MG63 (cell line): Measurements from ENCODE around the gene DCANP1. TPM values are rescaled to one million over a fixed set of nuclear protein-coding genes. Genes with fewer than 3 reads are reported as not detected.

Source experiments
- DNase-seq: peaks from one replicate; pipeline ENCODE4 v3.0.0-alpha.2; 2020
- H3K27me3 ChIP-seq: fragments of 250-450 bp; sonication (Bioruptor Pico); 2 replicates; pipeline ENCODE4 v1.5.1; 2020; ENCODE audit warnings: mild to moderate bottlenecking, moderate library complexity
- H3K36me3 ChIP-seq: fragments of 250-450 bp; sonication (Bioruptor Pico); 2 replicates; pipeline ENCODE4 v1.5.1; 2020; ENCODE audit warnings: mild to moderate bottlenecking, moderate library complexity
- H3K4me3 ChIP-seq: fragments of 250-450 bp; sonication (Bioruptor Pico); 2 replicates; pipeline ENCODE4 v1.5.1; 2020; ENCODE audit warnings: mild to moderate bottlenecking, moderate library complexity
- H3K9me3 ChIP-seq: fragments of 250-450 bp; sonication (Bioruptor Pico); 2 replicates; pipeline ENCODE4 v1.5.1; 2020; ENCODE audit warnings: mild to moderate bottlenecking, moderate library complexity
- total RNA-seq: library from RNA; depleted of rRNA; stranded (reverse); fragments of >200 nt; shearing (Covaris generic); gene quantifications from 2 replicates; pipeline ENCODE4 v1.2.3, GENCODE V29; 2014; ENCODE audit warnings: low replicate concordance

DCANP1 gene
- total RNA-seq, 1 experiment from 2014 or later: not detected

DNA sequence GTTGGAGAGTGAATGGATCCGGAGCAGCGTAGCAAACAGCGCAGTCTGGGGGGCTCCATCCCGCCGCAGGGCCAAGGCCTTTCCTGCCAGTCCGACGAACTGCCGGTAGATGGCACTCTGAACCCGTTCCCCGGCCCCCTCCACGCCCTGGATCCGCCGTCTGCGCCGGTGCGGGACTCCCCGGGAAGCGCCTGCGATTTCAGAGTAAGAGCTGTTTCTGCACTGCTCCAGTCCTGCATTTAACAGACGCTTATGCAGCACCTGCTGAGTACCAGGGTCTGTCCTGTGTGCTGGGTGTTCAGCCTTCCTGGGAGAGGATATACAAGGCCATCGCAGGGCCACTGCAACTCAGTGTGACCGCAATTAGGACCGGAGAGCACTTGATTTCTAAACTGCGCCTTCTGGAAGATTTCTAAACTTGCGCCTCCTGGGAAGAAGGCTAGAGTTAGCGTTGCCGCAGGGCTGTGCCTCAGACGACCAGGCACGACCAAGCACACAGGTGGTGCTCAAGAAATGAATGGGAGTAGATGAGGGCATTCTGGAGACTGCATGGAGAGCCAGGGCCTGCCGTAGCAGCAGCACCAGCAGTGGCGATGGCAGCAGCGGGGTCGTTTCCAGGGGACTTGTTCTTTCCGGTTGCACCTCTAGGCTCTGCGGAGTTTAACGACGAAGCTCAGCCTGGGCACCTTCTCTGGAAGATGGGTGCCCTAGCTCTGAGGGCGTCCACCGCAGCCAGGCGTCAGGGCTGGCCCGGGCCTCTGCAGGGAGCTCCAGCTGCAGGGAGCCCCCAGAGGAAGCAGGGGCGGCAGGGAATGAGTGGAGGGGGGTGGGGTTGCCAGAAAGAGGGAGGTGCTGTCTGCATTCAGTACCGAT, 19.3 kb upstream of the DCANP1 start:
- H3K27me3 ChIP-seq: 0 out of 2 replicates have a peak, but pooled peaks cover 2% of the 10 kb centered on the region
- no peaks in the 10 kb centered on the region for H3K9me3 ChIP-seq
- no peak overlapping the region for H3K4me3 ChIP-seq
- DNase-seq: peak; percentile 77
- H3K36me3 ChIP-seq: no peaks in the 10 kb centered on the region

GRCh38 chr5:135465391-135466122, 18.4 kb upstream of the DCANP1 start:
- Histone ChIP-seq H3K9me3 (no peaks in the 10 kb centered on the region), H3K4me3 (no peak overlapping the region), H3K36me3 (no peaks in the 10 kb centered on the region), H3K27me3 (0 out of 2 replicates have a peak, but pooled peaks cover 2% of the 10 kb centered on the region)
- DNase-seq: no peak

GRCh38 chr5:135462304-135462703, 15.2 kb upstream of the DCANP1 start:
- peak; percentile 41 for DNase-seq

DNA sequence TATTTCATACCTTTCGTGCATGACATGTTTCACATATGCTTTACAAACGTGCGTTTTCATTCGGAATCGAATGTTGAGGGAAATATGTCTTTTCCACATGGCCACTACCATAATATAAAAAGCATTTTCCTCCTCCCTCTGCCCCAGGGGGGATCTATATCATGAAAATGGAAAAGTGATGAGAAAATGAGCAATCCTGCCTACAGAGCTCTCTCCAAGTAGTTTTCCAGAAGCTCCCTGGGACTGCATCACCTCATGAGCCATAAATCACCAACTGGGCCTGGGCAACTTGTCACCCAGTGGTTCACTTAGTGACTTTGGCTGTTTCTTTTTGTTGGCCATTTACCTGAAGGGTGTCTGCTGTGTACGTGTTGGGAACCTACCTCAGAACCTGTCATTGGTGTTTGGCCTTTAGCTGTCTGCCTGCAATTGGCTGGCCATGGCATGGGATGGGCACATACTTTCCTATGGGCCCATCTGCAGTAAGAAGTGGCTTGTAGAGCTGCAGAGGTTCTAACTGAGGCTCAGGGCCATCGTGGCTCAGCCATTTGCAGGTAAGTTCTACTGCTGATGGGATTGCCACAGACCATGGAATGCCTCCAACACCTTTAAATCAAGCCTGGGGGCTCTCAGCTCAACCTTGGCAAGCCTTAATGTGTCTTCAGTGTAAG, 14.5 kb upstream of the DCANP1 start:
- Histone ChIP-seq H3K27me3 (0 out of 2 replicates have a peak, but pooled peaks cover 2% of the 10 kb centered on the region), H3K4me3 (no peak overlapping the region), H3K36me3 (no peaks in the 10 kb centered on the region), H3K9me3 (no peaks in the 10 kb centered on the region)
- DNase-seq: no peak

More at GRCh38 chr5:135462304-135462703, 15.2 kb upstream of the DCANP1 start:
- H3K36me3 ChIP-seq: no peaks in the 10 kb centered on the region
- no peak overlapping the region for H3K4me3 ChIP-seq
- H3K27me3 ChIP-seq: 0 out of 2 replicates have a peak, but pooled peaks cover 2% of the 10 kb centered on the region
- H3K9me3 ChIP-seq: no peaks in the 10 kb centered on the region

DNA sequence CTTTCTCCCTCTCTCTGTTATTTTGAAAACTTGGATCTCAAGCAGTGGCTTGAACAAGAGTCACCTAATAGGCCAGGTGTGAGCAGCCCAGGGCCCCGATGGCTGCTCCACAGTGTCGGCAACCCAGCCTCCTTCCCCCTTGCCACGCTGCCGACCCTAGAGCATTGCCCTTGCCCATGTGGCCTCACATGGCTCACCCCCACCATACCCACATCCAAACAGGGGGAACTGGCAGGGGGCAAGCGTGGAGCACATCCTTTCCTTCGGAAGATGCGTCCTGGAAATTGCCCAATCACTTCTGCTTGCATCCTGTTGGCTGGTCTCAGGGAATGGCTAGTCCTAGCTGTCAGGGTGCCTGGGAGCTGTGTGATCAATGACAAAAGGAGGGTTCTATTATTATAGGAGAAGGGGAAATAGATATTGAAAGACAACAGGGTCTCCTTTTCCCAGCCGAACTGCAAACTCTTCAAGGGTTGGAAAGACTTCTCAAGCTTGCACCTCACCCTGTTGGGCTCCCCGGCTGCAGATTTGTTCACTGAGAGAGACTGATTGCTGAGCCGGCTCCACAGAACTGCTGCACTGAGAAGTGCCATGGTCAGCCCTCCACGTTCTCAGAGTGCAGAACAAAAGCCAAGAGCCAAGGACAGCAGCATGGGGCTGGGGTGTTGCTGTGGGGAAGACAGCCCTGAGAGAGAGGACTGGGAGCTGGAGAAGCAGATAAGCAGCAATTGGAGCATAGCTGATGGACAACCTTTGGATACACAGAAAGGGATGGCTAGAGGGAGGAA, 13.3 kb upstream of the DCANP1 start:
- no peaks in the 10 kb centered on the region for H3K36me3 ChIP-seq
- H3K27me3 ChIP-seq: no peaks in the 10 kb centered on the region
- no peaks in the 10 kb centered on the region for H3K9me3 ChIP-seq
- DNase-seq: no peak
- no peak overlapping the region for H3K4me3 ChIP-seq

GRCh38 chr5:135458921-135459331, 11.8 kb upstream of the DCANP1 start:
- Histone ChIP-seq H3K36me3 (no peaks in the 10 kb centered on the region), H3K27me3 (no peaks in the 10 kb centered on the region), H3K4me3 (no peak overlapping the region), H3K9me3 (no peaks in the 10 kb centered on the region)
- DNase-seq: peak; percentile 98

GRCh38 chr5:135458356-135458755, 11.2 kb upstream of the DCANP1 start:
- H3K27me3 ChIP-seq: no peaks in the 10 kb centered on the region
- no peaks in the 10 kb centered on the region for H3K36me3 ChIP-seq
- H3K4me3 ChIP-seq: no peak overlapping the region
- DNase-seq: peak; percentile 44
- H3K9me3 ChIP-seq: no peaks in the 10 kb centered on the region

- Histone ChIP-seq H3K27me3 (no peaks in the 10 kb centered on the region), H3K4me3 (no peak overlapping the region), H3K9me3 (no peaks in the 10 kb centered on the region), H3K36me3 (no peaks in the 10 kb centered on the region)
- peak; percentile 61 for DNase-seq
These were observed 10.4 kb upstream of the DCANP1 start for GRCh38 chr5:135457424-135458071.

DNA sequence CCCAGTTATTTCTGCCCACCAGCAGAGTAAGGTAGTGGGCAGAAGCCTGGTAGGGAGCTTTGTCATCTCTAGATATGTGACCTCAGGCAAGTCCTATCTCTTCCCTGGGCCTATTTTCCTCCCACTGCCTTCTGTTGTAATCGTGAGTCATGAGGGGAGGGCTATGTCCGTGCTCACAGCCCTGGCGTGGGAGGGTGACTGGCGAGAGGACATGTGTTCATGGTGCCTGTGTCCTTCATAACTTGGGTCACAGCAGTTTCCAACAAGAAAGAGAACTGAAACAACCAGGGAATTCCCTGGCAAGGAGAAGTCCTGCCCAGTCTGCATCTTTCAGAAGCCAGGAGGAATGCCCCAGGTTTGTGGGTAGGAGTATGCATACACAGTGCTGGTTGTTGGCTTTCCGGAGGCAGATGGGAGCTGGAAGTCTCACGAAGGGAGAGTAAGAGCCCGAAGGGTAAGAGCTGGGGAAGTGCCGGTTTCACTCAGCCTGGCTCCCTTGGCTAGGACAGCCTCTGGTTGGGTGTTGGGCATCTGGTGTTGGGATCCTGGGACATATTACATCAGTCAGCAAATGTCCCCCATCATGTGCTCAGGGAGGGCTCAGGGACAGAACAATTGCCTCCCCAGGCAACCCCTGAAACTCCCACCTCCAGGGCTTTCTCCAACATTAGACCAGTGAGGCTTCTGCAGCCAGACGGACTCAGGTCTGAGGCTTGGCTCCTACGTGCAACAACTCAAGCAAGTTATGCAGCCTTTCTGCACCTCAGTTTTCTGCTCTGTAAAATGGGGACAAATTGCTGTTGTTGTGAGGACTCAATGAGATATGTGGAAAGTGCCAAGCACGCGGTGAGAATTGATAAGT, 9.3 kb upstream of the DCANP1 start:
- H3K9me3 ChIP-seq: no peaks in the 10 kb centered on the region
- no peaks in the 10 kb centered on the region for H3K27me3 ChIP-seq
- H3K36me3 ChIP-seq: no peaks in the 10 kb centered on the region
- H3K4me3 ChIP-seq: no peak overlapping the region
- peak; percentile 89 for DNase-seq

DNA sequence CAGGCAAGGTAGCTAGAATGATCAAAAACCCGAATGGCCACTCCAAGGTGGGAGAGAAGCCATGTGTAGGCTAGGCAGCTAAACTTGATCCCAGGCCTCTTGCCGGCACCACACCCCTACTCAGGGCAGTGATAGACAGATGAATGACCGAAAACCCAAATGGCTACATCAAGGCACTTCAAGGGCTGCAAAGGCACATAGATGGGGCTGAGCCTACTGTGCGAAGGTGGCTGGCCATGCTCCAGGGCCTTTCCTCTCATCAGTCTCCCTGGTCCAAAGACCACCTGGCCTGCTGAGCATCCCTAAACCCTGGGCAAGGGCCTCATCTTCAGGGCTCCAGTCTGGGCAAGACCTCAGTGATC, 8.7 kb upstream of the DCANP1 start:
- H3K4me3 ChIP-seq: no peak overlapping the region
- no peaks in the 10 kb centered on the region for H3K9me3 ChIP-seq
- H3K36me3 ChIP-seq: no peaks in the 10 kb centered on the region
- DNase-seq: no peak
- H3K27me3 ChIP-seq: no peaks in the 10 kb centered on the region

- no peak overlapping the region for H3K4me3 ChIP-seq
- H3K27me3 ChIP-seq: no peaks in the 10 kb centered on the region
- no peaks in the 10 kb centered on the region for H3K36me3 ChIP-seq
- H3K9me3 ChIP-seq: no peaks in the 10 kb centered on the region
- no peak for DNase-seq
These were observed 7.8 kb upstream of the DCANP1 start for GRCh38 chr5:135454946-135455345.

- DNase-seq: no peak
- Histone ChIP-seq H3K36me3 (no peaks in the 10 kb centered on the region), H3K4me3 (no peak overlapping the region), H3K9me3 (no peaks in the 10 kb centered on the region), H3K27me3 (no peaks in the 10 kb centered on the region)
These were observed 6.5 kb upstream of the DCANP1 start for GRCh38 chr5:135453613-135454012.

DNA sequence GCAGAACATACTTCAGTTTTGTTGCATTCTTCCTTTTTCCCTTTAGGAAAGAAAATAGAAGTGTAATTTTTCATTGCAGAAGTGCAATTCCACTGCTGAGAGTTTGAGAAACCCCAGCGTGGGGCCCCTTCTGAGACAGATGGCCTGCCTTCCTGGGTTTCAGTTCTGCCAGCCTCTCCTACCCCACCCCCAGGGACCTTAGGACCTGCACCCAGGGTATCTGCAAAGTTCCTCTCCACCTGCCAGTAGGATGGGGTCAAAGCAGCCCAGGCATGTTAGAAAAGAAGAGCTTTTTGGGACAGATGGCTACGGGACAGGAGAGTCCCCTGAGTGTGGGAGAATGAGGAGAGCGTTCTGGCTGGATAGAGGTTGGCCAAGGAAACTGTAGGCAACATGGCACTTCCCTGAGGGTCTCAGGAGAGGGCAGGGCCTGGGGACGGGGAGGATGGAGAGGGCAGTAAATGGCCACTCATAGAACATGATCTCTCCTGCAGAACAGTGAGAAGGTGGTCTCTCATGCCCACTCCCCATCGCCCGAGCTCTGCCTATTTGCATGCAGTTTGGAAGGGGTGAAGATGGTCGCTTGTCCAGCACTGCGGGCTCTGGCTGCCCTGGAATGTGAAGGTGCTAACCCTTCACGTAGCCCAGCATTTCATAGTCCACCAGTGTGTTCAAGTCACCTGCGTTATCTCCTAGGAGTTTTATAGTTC, 5.3 kb upstream of the DCANP1 start, which contains the start of gene TIFAB:
Gene TIFAB (minus strand): TSS at position 31 of the 710 bp plus-strand sequence. CDS start 2,412 bp downstream, outside the sequence.
- Histone ChIP-seq H3K4me3 (no peak within 1 kb of the TSS), H3K36me3 (no peaks in the 10 kb centered on the region), H3K9me3 (no peaks in the 10 kb centered on the region), H3K27me3 (no peaks in the 10 kb centered on the region)
- no peak for DNase-seq

DNA sequence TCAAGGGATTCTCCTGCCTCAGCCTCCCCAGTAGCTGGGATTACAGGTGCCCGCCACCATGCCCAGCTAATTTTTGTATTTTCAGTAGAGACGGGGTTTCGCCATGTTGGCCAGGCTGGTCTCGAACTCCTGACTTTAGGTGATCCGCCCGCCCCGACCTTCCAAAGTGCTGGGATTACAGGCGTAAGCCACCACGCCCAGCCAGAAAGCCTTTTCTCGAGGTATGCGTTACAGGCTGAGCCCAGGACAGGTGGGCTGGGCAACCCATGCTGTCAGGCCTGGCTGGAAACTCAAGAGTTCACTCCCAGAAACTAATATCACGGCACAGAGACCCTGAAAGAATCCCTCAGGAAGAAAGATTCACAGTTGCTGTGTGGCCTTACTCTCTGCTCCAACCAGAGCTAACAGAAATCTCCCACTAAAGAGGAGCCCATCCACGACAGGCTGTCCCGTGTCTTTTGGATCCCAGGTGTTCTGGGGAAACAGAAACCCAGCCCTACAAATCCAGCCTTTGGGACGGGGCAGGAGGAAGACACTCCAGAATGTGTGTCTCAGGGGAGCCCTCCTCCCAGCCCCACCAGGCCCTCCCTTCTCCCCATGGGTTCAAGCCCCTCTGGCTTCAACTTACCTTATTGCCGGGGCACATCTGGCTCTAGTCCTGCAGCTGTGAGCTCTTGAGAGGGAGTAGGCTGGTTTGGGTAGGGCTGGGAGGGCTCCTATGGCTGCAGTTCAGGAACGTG, 4.6 kb upstream of the DCANP1 start:
- Histone ChIP-seq H3K9me3 (no peaks in the 10 kb centered on the region), H3K36me3 (no peaks in the 10 kb centered on the region), H3K4me3 (no peak overlapping the region), H3K27me3 (no peaks in the 10 kb centered on the region)
- no peak for DNase-seq
